ENCODE results near the gene HIPK2.
"Not testable (repeated sequence)": the region's sequence is repeated elsewhere in the genome, so short reads cannot be mapped to it uniquely, and the experiment has no call there.

The HIPK2 gene

DNA sequence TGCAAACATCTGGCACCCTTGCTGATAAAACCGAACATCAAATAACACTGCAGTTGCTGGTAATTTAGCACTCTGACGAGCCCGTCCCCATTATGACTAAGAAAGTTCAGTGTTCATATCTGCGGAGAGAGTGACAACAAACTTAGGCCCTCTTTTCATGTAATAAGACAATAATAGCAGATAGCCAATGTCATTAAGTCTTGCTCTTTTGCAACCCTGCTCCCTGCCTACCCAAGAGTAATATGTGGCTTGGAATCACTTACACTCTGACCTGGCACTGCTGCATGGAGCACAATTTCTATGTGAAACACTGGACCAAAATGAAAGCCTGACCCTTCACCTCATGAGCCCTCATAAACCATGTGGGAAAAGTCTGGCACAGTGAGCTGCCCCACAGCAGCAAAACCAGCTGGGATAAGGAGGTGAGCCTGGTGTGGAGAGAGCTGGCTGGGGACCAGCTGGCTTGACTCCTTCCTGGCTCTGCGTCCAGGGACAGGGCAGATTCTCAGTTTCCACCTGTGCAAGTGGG, 86.5 kb downstream of the HIPK2 start:
- no peak for DNase-seq

DNA sequence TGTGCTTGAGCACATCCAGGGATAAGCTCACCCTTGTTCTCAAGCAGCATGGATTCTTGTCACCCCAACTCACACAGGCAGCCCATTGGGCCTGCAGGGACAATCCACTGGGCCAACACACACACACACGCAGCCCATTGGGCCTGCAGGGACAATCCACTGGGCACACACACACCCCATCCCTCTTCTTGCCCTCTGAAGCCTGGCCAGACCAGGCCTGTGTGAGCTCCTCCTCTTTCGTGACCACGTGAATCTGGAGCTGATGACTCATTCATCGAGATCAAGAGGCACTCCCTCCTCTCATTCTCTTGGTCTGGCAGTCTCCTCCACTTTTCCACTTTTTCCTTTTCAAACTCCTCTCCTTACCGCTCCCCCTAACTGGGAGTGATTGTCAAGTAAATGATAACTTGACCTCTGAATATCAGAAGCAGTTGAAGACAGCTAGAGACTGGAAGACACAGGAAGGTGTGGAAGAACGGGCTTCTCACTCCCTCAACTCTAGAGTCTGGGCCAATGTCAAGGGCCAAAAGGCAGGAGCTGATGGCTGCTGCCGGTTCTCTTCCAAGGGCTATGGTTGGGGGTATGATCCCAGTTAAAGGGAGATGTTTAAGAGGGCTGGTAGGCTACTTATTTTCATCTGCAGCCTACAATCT, 89.7 kb downstream of the HIPK2 start:
- DNase-seq, result no peak

GRCh38 chr7:139687211-139687954, 90.4 kb downstream of the HIPK2 start:
- DNase-seq, result no peak

GRCh38 chr7:139683137-139683921, 94.5 kb downstream of the HIPK2 start:
- no peak for DNase-seq

DNA sequence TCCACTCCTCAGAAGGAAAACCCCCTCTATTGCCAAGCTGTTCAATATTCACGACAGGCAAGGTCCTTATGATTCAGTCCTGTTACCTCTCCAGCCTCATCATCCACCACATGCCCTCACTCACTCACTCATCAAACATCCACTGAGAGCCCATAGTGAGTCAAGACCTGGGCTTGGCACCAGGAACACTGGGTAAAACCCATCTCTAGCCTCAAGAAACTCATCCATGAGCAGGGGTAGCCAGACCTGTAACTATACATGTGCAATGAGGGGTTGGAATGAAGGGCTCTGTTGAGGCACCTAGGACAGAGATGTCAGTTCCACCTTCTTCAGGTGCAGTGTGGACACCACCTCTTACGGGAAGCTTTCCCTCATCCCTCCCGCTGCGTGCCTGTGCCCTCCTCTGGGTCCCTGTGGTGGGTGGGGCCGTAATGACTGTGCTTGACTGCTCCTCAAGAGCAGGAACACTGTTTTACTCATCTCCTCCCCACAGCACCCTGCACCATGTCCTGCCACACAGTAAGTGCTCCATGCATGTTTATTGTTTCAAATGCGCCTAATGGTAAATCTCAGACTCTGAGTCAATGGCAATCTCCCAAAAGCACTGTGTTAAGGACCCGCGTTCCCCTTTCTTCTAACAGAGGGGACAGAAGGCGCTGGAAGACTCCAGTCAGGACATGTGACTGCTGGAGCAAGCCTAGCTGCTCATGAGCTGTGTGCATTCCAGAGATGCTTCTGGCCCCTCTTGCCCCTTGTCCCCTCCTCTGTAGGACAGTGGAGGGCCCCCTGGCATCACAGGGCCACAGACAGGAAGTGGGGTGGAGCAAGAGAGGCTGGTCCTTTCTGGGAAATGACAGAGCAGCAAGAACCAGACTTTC, 95.4 kb downstream of the HIPK2 start:
- no peak for DNase-seq

- no peak for DNase-seq
These were observed 96.0 kb downstream of the HIPK2 start for GRCh38 chr7:139681812-139682135.

DNA sequence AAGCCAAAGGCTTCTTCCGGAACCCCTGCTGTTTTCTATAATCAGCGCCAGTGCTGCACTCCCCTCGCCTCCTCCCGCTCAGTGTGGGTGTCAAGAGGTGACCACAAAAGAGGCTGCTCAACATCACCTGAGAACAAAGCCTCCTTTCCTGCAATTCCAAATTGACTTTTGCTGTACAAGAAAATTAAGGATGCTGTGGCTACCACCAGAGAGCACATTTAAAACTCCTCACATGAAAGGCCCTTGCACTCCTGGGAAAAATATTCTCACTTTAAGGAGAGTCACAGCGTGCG, 96.4 kb downstream of the HIPK2 start:
- DNase-seq, result no peak

GRCh38 chr7:139680676-139681462, 96.9 kb downstream of the HIPK2 start:
- DNase-seq, result no peak

DNA sequence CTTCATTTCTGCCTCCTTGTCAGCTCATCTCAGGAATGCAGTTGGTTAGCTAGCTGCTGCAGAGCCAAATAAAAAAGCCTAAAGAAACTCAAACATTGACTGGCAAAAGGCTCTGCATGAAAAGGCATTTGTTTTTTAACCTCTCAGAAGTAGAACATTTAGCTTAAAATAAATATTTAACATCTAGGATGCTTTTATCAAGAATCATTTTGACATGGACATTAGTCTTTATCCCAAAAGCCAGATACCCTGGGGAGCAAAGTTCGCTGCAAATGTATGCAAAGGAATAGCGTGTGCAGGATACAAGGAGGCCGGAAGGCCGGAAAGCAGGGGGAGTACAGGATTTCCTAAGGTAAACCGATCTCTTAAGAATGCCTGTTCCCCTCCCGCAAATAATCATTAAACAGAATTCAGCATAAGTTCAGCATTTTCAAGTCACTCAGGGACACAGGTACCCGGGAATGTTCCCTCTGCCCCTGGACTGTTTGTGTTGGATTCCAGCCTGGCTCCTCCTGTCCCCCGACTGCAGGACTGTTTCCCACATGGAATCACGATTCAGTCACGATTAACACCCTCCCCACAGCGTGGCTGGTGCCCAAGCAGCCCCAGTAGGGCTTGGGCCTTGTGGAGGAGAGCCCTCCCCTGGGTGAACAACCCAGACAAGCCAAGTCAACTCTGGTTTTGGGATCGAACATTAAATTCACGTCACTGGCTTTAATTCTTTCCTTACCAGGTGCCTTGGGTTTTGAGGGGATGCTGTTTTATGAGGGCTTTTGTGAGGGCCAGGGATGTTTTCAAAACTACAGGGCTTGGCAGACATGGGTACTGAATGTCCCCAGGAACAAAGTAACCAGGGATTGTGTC, 97.8 kb downstream of the HIPK2 start:
- no peak for DNase-seq

DNA sequence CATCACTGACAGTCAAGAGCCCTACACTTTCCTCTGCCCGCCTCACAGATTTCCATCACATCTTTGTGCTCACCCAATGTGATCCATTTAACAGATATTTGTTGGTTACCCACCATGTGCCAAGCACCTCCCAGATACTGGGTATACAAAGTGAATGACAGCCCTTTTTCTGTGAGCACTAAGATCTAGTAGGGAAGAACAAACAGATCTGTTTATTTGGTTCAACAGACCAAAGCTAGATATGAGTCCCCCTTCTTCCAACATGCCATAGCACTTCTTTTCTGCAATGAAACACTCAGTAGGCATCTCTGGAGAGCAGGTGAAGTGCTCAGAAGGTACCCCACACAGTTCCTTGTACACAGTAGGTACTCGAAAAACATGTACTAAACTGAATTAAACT, 101.4 kb downstream of the HIPK2 start:
- DNase-seq, result no peak

DNA sequence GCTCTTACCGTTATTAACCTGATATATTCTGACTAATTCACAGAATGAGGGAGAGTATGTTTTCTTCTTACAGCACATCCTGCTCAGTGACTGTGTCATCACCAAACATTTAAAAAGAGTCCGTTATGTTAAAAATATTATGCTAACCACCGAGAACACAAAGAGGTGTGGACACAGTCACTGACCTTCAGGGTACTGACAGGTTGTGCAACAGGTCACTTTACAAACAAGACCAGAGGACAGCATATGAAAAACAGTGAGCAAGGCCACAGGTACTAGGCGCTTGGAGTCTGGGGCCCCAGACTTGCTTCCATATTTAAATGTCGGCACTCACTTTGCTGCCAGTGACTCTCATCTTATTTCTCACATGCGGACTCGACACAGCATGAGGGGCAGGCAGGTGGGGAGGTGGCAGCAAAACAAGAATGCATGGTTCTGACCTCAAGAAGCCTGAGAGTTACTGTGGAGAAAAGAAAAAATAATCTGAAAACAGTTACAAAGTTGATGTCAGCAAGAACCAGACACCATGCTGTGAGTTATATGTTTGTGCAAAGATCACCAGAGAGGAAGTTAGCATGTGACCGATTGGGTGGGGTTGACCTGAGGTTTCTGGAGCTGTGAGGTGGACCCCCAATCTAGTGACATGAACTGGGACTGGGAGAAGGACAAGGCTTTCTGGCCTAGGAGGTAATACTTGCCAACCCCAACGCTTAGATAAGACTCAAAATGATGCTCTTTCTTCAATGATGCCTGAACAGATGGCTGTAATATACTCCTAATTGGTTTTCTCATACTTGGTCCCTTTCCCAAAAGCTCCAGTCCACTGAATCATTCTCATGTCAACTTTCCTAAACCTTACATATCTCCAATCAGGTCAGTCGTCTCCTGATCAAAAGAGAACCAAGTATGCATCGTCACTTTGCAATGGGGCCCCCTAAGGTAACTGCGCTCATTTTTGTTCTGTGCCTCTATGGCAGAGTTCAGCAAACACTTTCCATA, 102.4 kb downstream of the HIPK2 start:
- DNase-seq, result no peak

DNA sequence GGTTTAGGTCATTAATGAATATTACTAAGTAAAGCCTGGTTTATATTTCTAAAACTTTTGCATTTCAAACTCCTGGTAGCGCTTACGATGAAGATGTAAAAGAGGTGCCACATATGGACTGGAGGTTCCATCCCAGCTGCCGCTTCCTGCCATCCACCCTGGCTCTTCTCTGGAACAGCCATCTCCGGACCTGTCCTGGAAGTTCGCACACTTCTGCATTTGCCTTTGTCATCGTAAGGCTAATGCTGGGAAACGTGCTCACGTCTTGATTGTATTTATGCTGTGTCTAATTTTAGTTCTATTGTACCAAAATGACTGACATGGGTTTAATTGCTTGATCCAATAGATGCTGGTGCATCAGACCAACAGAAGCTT, 103.1 kb downstream of the HIPK2 start:
- no peak for DNase-seq

- DNase-seq, result no peak
These were observed 103.5 kb downstream of the HIPK2 start for GRCh38 chr7:139674341-139674740.

- no peak for DNase-seq
These were observed 104.0 kb downstream of the HIPK2 start for GRCh38 chr7:139673762-139674161.

GRCh38 chr7:139673230-139673629, 104.6 kb downstream of the HIPK2 start:
- DNase-seq, result no peak

DNA sequence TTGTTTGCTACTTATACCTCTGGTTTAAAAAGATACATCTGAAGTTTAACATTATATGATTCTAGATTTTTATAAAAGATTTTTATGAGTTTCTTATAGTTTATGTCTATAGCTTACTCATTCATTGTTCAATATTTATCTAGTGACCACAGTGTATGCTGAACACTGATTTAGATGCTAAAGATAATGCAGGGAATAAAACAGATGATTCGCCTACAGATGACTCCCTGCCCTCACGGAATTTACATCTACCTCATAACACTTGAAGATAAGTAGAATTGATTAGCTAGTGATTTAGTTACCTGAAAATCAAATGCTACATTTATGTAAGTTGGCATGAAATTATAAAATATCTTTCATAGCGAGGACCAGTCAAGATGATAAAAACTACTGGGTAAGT, 105.8 kb downstream of the HIPK2 start:
- DNase-seq, result no peak

DNA sequence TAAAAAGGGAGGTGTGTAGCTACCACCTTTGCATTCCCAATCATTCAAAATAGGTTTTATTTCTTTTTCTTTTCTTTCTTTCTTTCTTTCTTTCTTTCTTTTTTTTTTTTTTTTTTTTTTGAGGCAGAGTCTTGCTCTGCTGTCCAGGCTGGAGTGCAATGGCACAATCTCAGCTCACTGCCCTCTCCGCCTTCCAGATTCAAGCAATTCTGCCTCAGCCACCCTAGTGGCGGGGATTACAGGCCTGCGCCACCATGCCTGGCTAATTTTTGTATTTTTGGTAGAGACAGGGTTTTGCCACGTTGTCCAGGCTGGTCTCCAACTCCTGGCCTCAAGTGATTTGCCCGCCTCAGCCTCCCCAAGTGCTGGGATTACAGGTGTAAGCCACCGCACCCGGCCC, 107.1 kb downstream of the HIPK2 start:
- DNase-seq, result not testable (repeated sequence)

DNA sequence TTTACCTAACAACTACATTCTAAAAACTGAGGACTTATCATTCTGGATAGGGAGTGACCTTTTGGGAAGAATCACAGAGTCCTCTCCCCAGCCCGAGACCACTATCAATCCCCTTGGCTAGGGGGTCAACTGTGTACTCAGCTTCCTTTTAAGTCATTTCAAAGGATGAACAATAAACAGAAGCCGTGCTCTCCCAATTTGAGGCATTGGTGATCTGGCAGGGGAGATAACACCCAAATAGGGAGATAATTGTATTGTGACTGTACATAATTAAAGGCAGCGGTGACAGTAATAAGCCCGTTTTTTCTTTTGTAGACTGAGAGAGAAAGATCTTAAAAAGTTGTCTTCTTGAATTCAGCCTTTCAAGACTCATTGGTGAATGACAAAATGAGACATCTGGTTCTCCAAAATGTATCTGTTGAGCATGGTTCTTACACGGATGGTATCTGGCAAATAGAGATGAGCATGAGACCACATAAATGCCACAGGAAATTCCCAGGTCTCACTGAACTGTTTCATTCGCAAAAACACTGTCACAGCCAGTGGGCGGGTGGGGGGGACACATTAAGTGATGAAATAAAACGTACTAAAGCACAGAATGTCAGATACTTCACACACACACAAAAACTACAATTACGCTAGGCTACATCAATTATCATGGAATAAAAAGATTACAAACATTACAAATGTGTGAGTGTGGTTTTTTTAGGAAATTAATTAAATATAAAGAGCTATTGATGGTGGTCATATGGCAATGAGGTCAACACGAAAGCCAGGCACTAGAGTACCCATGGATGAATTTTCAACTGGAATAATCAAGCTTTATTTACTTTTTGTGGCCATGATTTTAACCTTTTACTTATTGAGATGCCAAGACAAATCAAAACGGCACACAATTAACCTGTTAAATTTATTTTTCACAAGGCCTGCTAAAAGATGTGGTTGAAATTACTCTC, 108.4 kb downstream of the HIPK2 start:
- no peak for DNase-seq

DNA sequence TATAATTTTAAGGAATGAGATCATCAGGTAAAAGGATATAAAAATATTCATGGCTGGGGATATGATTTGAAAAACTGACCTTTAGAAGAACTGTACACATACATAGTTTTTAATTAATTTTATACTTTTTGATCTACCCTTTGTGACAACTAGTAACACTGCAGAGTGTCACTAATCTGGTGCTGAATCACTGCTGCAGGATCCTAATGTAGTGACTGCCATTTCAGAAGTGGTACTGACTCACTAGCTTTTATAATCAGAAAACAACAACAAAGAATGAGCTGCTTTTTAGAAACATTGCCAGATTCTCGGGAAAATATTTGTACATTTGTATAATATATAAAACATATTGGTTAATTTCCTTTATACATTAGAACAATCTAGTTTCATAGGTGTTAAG, 110.4 kb downstream of the HIPK2 start:
- no peak for DNase-seq
